HepG2 (cell line): ENCODE results near the gene ATL2.

Source experiments
- ATF7 ChIP-seq, 2 experiments: fragments of 450-650 bp in 1 of 2; sonication (generic) in 1 of 2; formaldehyde crosslinking in 1 of 2; IDR thresholded peaks; 2 replicates each; pipeline versions ENCODE4 v1.4.0 to v1.6.1; 2016 to 2020; ENCODE audit warnings: antibody characterized with exemption in 1 of 2, mild to moderate bottlenecking in 1 of 2, missing genetic modification reagents in 1 of 2
- PAX8 ChIP-seq: sonication (generic); formaldehyde crosslinking; IDR thresholded peaks from 2 replicates; pipeline ENCODE4 v1.8.0; 2022; ENCODE audit warnings: mild to moderate bottlenecking, missing genetic modification reagents, borderline replicate concordance
- POLR2A ChIP-seq, 2 experiments: IDR thresholded peaks; 2 replicates each; pipeline ENCODE4 v1.6.1; 2011; ENCODE audit warnings: low read depth in 2 of 2, low read length in 2 of 2, mild to moderate bottlenecking in 1 of 2, moderate library complexity in 1 of 2; ENCODE audit not compliant: insufficient read depth in 1 of 2
- POLR2AphosphoS5 ChIP-seq: IDR thresholded peaks from 2 replicates; pipeline ENCODE4 v1.6.1; 2012; ENCODE audit warnings: low read depth, low read length
- RAD21 ChIP-seq: fragments of 450-650 bp; formaldehyde crosslinking; IDR thresholded peaks from 2 replicates; pipeline ENCODE4 v1.5.0; 2020; ENCODE audit warnings: mild to moderate bottlenecking
- ZNF180 ChIP-seq: sonication (generic); formaldehyde crosslinking; IDR thresholded peaks from 2 replicates; pipeline ENCODE4 v1.4.0; 2020; ENCODE audit warnings: low read depth, missing genetic modification reagents, borderline replicate concordance
- ZNF292 ChIP-seq: sonication (generic); formaldehyde crosslinking; IDR thresholded peaks from 2 replicates; pipeline ENCODE4 v1.8.1; 2022; ENCODE audit warnings: mild to moderate bottlenecking, low read depth, missing genetic modification reagents, borderline replicate concordance
- ZNF382 ChIP-seq: sonication (generic); formaldehyde crosslinking; IDR thresholded peaks from 2 replicates; pipeline ENCODE4 v1.5.0; 2020; ENCODE audit warnings: missing genetic modification reagents, mild to moderate bottlenecking, borderline replicate concordance
- ZNF589 ChIP-seq: sonication (generic); formaldehyde crosslinking; conservative IDR thresholded peaks from 2 replicates; pipeline ENCODE4 v1.8.0; 2022; ENCODE audit warnings: mild to moderate bottlenecking, moderate library complexity, missing genetic modification reagents
- ZNF598 ChIP-seq: sonication (generic); formaldehyde crosslinking; IDR thresholded peaks from 2 replicates; pipeline ENCODE4 v1.5.1; 2020; ENCODE audit warnings: mild to moderate bottlenecking, missing genetic modification reagents, borderline replicate concordance
- ZNF720 ChIP-seq: sonication (generic); formaldehyde crosslinking; IDR thresholded peaks from 2 replicates; pipeline ENCODE4 v1.4.0; 2020; ENCODE audit warnings: missing genetic modification reagents
- TF ChIP-seq, protein P1 (sequence below): sonication (generic); formaldehyde crosslinking; IDR thresholded peaks from 2 replicates; pipeline ENCODE4 v1.4.0; 2020; ENCODE audit warnings: mild to moderate bottlenecking, missing genetic modification reagents
- TF ChIP-seq, protein P2 (sequence below): sonication (generic); formaldehyde crosslinking; IDR thresholded peaks from 2 replicates; pipeline ENCODE4 v1.8.0; 2022; ENCODE audit warnings: low read depth, missing genetic modification reagents
- TF ChIP-seq, protein P3 (sequence below): sonication (generic); formaldehyde crosslinking; IDR thresholded peaks from 2 replicates; pipeline ENCODE4 v1.5.0; 2020; ENCODE audit warnings: mild to moderate bottlenecking, missing genetic modification reagents, moderate library complexity

DNA sequence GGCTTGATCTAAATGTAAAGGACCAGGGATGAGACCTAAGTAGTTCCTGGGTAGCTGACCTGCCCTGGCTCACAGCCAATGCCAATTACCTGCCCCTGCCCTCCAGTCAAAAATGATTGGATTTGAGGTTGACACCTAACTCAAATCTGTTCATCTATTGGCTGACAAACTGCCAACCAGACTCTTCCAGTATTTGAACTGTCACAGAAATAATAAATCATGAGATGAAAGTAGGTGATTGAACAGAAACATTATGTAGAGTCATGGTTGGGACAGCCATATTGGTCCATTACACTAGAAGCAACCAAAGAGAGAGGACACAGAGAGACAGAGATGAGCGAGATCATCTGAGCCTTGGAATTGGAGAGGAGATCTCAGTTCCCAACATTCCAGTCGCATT, 109.1 kb downstream of the ATL2 start:
- TF ChIP-seq, protein P1, sequence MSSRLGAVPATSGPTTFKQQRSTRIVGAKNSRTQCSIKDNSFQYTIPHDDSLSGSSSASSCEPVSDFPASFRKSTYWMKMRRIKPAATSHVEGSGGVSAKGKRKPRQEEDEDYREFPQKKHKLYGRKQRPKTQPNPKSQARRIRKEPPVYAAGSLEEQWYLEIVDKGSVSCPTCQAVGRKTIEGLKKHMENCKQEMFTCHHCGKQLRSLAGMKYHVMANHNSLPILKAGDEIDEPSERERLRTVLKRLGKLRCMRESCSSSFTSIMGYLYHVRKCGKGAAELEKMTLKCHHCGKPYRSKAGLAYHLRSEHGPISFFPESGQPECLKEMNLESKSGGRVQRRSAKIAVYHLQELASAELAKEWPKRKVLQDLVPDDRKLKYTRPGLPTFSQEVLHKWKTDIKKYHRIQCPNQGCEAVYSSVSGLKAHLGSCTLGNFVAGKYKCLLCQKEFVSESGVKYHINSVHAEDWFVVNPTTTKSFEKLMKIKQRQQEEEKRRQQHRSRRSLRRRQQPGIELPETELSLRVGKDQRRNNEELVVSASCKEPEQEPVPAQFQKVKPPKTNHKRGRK (CRISPR knock-in tag) = no peak
- TF ChIP-seq RAD21 (CRISPR knock-in tag) (no peak), ZNF292 (CRISPR knock-in tag) (no peak), ZNF180 (CRISPR knock-in tag) (no peak), ATF7 (IDR thresholded peaks at IDR 0.05) (no peak), ATF7 (CRISPR knock-in tag; IDR thresholded peaks at IDR 0.05) (no peak), ZNF598 (no peak), ZNF382 (no peak), ZNF589 (no peak), ZNF720 (CRISPR knock-in tag) (no peak), PAX8 (CRISPR knock-in tag) (no peak), POLR2AphosphoS5 (no peak), POLR2A (IDR thresholded peaks at IDR 0.05; ENCODE audit: insufficient read depth in 1 of 2, low read depth in 2 of 2, low read length in 2 of 2) (no peak)
- TF ChIP-seq, protein P2, sequence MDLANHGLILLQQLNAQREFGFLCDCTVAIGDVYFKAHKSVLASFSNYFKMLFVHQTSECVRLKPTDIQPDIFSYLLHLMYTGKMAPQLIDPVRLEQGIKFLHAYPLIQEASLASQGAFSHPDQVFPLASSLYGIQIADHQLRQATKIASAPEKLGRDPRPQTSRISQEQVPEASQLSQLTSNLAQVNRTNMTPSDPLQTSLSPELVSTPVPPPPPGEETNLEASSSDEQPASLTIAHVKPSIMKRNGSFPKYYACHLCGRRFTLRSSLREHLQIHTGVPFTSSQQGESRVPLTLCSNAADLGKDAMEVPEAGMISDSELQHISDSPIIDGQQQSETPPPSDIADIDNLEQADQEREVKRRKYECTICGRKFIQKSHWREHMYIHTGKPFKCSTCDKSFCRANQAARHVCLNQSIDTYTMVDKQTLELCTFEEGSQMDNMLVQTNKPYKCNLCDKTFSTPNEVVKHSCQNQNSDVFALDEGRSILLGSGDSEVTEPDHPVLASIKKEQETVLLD (CRISPR knock-in tag) = no peak
- TF ChIP-seq, protein P3, sequence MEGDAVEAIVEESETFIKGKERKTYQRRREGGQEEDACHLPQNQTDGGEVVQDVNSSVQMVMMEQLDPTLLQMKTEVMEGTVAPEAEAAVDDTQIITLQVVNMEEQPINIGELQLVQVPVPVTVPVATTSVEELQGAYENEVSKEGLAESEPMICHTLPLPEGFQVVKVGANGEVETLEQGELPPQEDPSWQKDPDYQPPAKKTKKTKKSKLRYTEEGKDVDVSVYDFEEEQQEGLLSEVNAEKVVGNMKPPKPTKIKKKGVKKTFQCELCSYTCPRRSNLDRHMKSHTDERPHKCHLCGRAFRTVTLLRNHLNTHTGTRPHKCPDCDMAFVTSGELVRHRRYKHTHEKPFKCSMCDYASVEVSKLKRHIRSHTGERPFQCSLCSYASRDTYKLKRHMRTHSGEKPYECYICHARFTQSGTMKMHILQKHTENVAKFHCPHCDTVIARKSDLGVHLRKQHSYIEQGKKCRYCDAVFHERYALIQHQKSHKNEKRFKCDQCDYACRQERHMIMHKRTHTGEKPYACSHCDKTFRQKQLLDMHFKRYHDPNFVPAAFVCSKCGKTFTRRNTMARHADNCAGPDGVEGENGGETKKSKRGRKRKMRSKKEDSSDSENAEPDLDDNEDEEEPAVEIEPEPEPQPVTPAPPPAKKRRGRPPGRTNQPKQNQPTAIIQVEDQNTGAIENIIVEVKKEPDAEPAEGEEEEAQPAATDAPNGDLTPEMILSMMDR (CRISPR knock-in tag) = no peak
